HepG2 (cell line): ENCODE measurements around the gene TNK1. TPM values are rescaled to one million over a fixed set of nuclear protein-coding genes. Genes with fewer than 3 reads are reported as not detected.
A peak's percentile ranks its signal among the peaks of the same experiment; 100 is the strongest.

Source experiments
- AFF4 ChIP-seq: sonication (generic); formaldehyde crosslinking; IDR thresholded peaks from 2 replicates; pipeline ENCODE4 v1.4.0; 2020; ENCODE audit warnings: missing genetic modification reagents
- EEA1 ChIP-seq: sonication (generic); formaldehyde crosslinking; IDR thresholded peaks from 2 replicates; pipeline ENCODE4 v1.5.1; 2020; ENCODE audit warnings: mild to moderate bottlenecking, missing genetic modification reagents, borderline replicate concordance
- HMG20A ChIP-seq: IDR thresholded peaks from 2 replicates; pipeline ENCODE4 v1.6.1; 2016; ENCODE audit warnings: borderline replicate concordance
- MTA3 ChIP-seq: sonication (generic); formaldehyde crosslinking; IDR thresholded peaks from 2 replicates; pipeline ENCODE4 v1.4.0; 2020; ENCODE audit warnings: missing genetic modification reagents
- PAXIP1 ChIP-seq: sonication (generic); formaldehyde crosslinking; conservative IDR thresholded peaks from 2 replicates; pipeline ENCODE4 v1.4.0; 2020; ENCODE audit warnings: mild to moderate bottlenecking, missing genetic modification reagents, moderate library complexity
- POLR2AphosphoS2 ChIP-seq: IDR thresholded peaks from 2 replicates; pipeline ENCODE4 v1.6.1; 2011; ENCODE audit warnings: low read depth, low read length, improper control_type of control experiment
- STAT5B ChIP-seq: sonication (generic); formaldehyde crosslinking; IDR thresholded peaks from 2 replicates; pipeline ENCODE4 v1.4.0; 2020; ENCODE audit warnings: missing genetic modification reagents
- THAP9 ChIP-seq: sonication (generic); formaldehyde crosslinking; IDR thresholded peaks from 2 replicates; pipeline ENCODE4; 2020; ENCODE audit warnings: missing genetic modification reagents, mild to moderate bottlenecking, borderline replicate concordance
- ZBTB33 ChIP-seq: sonication (generic); formaldehyde crosslinking; IDR thresholded peaks from 2 replicates; pipeline ENCODE4 v1.4.0; 2020; ENCODE audit warnings: missing genetic modification reagents
- ZNF121 ChIP-seq: sonication (generic); formaldehyde crosslinking; IDR thresholded peaks from 2 replicates; pipeline ENCODE4 v1.5.0; 2020; ENCODE audit warnings: mild to moderate bottlenecking, missing genetic modification reagents
- ZNF18 ChIP-seq: sonication (generic); formaldehyde crosslinking; IDR thresholded peaks from 2 replicates; pipeline ENCODE4 v1.8.0; 2022; ENCODE audit warnings: mild to moderate bottlenecking, missing genetic modification reagents; ENCODE audit not compliant: insufficient replicate concordance
- ZNF343 ChIP-seq: sonication (generic); formaldehyde crosslinking; IDR thresholded peaks from 2 replicates; pipeline ENCODE4 v1.4.0; 2020; ENCODE audit warnings: mild to moderate bottlenecking, missing genetic modification reagents
- ZNF546 ChIP-seq: sonication (generic); formaldehyde crosslinking; conservative IDR thresholded peaks from 2 replicates; pipeline ENCODE4 v1.8.1; 2023; ENCODE audit warnings: mild to moderate bottlenecking, missing genetic modification reagents
- ZNF569 ChIP-seq: sonication (generic); formaldehyde crosslinking; IDR thresholded peaks from 2 replicates; pipeline ENCODE4 v1.5.0; 2020; ENCODE audit warnings: mild to moderate bottlenecking, missing genetic modification reagents, moderate library complexity, borderline replicate concordance
- polyA plus RNA-seq, 8 experiments: library from polyadenylated mRNA; depleted of rRNA in 3 of 8; stranded (reverse) in 7 of 8; unstranded in 1 of 8; fragments of >200 nt; fragmentation: Illumina TruSeq in 4 of 8; extraction: Trizol in 4 of 8; gene quantifications; 2 replicates each; pipeline versions ENCODE4 v1.2.1 to v1.2.3, GENCODE V29; 2011 to 2016; ENCODE audit warnings: low read depth in 4 of 8, missing spikeins in 1 of 8, mixed read lengths in 1 of 8; ENCODE audit not compliant: insufficient read depth in 1 of 8
- total RNA-seq, 5 experiments: library from RNA; depleted of rRNA; stranded (reverse); fragments of >200 nt; fragmentation: Illumina TruSeq; extraction: Trizol; gene quantifications; 2 replicates each; pipeline ENCODE4 v1.2.3, GENCODE V29; 2016; ENCODE audit warnings: low read depth in 1 of 5

Gene TNK1
- total and polyA plus RNA-seq, 2 of the 13 experiments (the other 11 are each of a cell fraction or from before 2014, with no cell fraction given), result 2.0 to 3.5 TPM

GRCh38 chr17:7403977-7404736 is 23.3 kb downstream of the TNK1 start, which contains the start of gene TMEM256 (continued):
- TF ChIP-seq AFF4 (no peak), MTA3 (no peak), ZBTB33 (CRISPR knock-in tag) (0 out of 2 replicates have a peak, but pooled peaks have one; percentile 8), ZNF569 (CRISPR knock-in tag) (no peak), STAT5B (CRISPR knock-in tag) (no peak), HMG20A (CRISPR knock-in tag) (no peak), EEA1 (no peak), THAP9 (CRISPR knock-in tag) (no peak), POLR2AphosphoS2 (peak; percentile 54; the same call in 1 of the 2 replicates), ZNF121 (no peak), PAXIP1 (CRISPR knock-in tag) (no peak), ZNF343 (no peak), ZNF18 (CRISPR knock-in tag) (no peak), ZNF546 (no peak)
